Tracheal epithelial cell (primary cell): ENCODE measurements around the gene SF3B3. TPM values are rescaled to one million over a fixed set of nuclear protein-coding genes. Genes with fewer than 3 reads are reported as not detected.

Experiments
- total RNA-seq: library from RNA; depleted of rRNA; stranded (reverse); fragments of >200 nt; gene quantifications from 2 replicates; pipeline ENCODE4 v1.2.1, GENCODE V29; 2014

SF3B3 gene
- total RNA-seq = 74.5 and 122 TPM in 2 replicates

DNA sequence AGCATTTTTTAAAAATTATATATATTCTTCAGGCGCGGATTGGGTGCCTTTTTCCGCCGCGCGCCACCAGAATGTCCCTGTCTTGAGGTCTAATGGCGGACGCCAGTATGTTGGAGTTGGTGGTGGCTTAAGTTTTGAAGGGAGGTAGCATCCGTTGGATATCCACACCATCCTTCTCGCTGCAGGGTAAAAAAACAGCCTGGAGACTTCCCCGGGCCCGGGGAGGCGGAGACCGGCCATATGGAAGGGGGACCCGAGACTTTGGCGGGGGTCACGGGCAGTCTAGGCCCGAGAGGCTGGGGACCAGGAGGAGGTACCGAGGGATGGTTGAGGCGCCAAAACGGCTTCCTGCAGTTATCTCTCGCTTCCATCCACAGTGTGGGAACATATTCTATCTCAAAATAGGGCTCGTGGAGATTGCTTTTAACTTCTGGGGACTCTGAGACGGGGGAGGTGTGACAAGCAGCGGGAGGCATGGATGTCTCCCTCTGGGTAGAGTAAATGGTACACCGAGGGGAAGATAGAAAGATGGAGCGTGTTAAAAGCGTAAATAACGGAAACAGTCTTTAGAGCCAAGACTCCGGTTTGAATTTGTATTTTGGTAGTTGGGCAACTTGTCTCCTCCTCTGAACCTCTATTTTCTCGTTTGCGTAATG is at the start of gene SF3B3:
SF3B3 (plus strand) TSS at position 74 of the 656 bp plus-strand sequence. CDS start 2,841 bp downstream, outside the sequence.

GRCh38 chr16:70523076-70523742 is 407 bp upstream of the SF3B3 start, which contains the start of gene COG4:
TSS of gene COG4 (minus strand) at chr16:70523554. CDS start at chr16:70523543, 11 bp downstream.

Other genes starting within 250 kb of the SF3B3 start
- gene AARS1, start 234.3 kb upstream of the SF3B3 start, total RNA-seq = 221 and 270 TPM in 2 replicates
- 19.3 and 26.0 TPM in 2 replicates for gene DDX19B, start 224.6 kb upstream of the SF3B3 start, total RNA-seq
- gene DDX19A, start 176.9 kb upstream of the SF3B3 start, total RNA-seq = 27.7 and 38.8 TPM in 2 replicates
- gene ST3GAL2, start 84.7 kb upstream of the SF3B3 start, total RNA-seq = 4.3 and 9.6 TPM in 2 replicates
- 12.0 and 13.6 TPM in 2 replicates for gene FCSK, start 69.2 kb upstream of the SF3B3 start, total RNA-seq
- 63.1 and 76.3 TPM in 2 replicates for gene COG4, start 262 bp upstream of the SF3B3 start, total RNA-seq
- 0.64 and 0.72 TPM in 2 replicates for gene IL34, start 122.7 kb downstream of the SF3B3 start, total RNA-seq
- 18.6 and 20.5 TPM in 2 replicates for gene MTSS2, start 162.2 kb downstream of the SF3B3 start, total RNA-seq